ENCODE results near the gene PDE1A.

Gene PDE1A

DNA sequence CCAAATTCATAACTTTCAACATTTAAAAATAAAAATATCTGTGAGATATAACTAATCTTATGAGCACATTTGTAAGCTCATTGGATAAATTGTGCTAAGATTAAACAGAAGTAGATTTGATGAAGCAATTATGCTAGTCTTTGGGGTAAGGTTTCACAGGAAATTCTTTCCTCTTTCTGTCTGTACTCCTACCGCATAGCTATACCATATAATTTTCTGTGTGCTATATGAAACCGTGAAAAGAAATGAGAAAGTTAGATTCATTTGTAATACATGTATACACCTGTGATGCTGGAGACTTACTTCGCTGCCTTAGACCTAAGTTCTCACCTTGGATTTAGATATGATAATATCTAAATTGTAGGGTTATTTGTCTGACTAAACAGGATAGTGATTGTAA is 256.5 kb downstream of the PDE1A start:
- H3K4me1 ChIP-seq (ENCODE audit: control insufficient read depth in 2 of 2, insufficient read depth in 2 of 2, low read length in 2 of 2), result no peaks in the 10 kb centered on the region
- no peaks in the 10 kb centered on the region for H3K9me3 ChIP-seq (ENCODE audit: control insufficient read depth in 2 of 2, low read length in 2 of 2)
- H3K36me3 ChIP-seq (ENCODE audit: control insufficient read depth in 2 of 2, insufficient read depth in 2 of 2, low read length in 2 of 2), result no peaks in the 10 kb centered on the region
- H3K27me3 ChIP-seq (ENCODE audit: control insufficient read depth in 2 of 2, insufficient read depth in 2 of 2, low read length in 2 of 2), result no peaks in the 10 kb centered on the region
- no peak overlapping the region for H3K4me3 ChIP-seq (ENCODE audit: low read length in 2 of 2)
- no peak overlapping the region for H3K27ac ChIP-seq (ENCODE audit: low read depth in 2 of 2, low read length in 2 of 2)
- no peak overlapping the region for H3K9ac ChIP-seq (ENCODE audit: low read depth in 1 of 2, low read length in 2 of 2)

GRCh38 chr2:182167882-182168281 is 259.0 kb downstream of the PDE1A start:
- H3K4me3 ChIP-seq (ENCODE audit: low read length in 2 of 2), result no peak overlapping the region
- no peaks in the 10 kb centered on the region for H3K27me3 ChIP-seq (ENCODE audit: control insufficient read depth in 2 of 2, insufficient read depth in 2 of 2, low read length in 2 of 2)
- H3K9me3 ChIP-seq (ENCODE audit: control insufficient read depth in 2 of 2, low read length in 2 of 2), result no peaks in the 10 kb centered on the region
- no peaks in the 10 kb centered on the region for H3K4me1 ChIP-seq (ENCODE audit: control insufficient read depth in 2 of 2, insufficient read depth in 2 of 2, low read length in 2 of 2)
- no peak overlapping the region for H3K27ac ChIP-seq (ENCODE audit: low read depth in 2 of 2, low read length in 2 of 2)
- H3K9ac ChIP-seq (ENCODE audit: low read depth in 1 of 2, low read length in 2 of 2), result no peak overlapping the region
- no peaks in the 10 kb centered on the region for H3K36me3 ChIP-seq (ENCODE audit: control insufficient read depth in 2 of 2, insufficient read depth in 2 of 2, low read length in 2 of 2)

DNA sequence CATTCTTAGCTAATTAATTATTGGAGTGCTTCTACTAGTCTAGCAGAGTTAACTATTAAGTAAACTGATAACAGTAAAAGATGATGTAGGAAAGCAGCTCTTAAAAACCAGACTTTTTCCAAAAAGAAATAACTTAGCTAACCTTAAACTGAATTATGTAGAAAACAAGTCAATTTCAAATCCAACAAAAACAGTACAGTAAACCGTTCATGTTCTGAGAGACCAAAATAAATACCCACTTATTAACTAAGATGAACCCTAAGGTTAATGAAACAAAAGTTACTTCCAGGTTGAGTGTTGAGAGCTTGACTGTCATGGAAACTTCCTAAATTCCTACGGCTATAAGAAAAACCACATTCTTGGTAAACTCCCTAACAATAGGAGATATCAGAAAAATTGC is 260.0 kb downstream of the PDE1A start:
- Histone ChIP-seq H3K36me3 (ENCODE audit: control insufficient read depth in 2 of 2, insufficient read depth in 2 of 2, low read length in 2 of 2) (no peaks in the 10 kb centered on the region), H3K27ac (ENCODE audit: low read depth in 2 of 2, low read length in 2 of 2) (no peak overlapping the region), H3K9me3 (ENCODE audit: control insufficient read depth in 2 of 2, low read length in 2 of 2) (no peaks in the 10 kb centered on the region), H3K4me3 (ENCODE audit: low read length in 2 of 2) (no peak overlapping the region), H3K4me1 (ENCODE audit: control insufficient read depth in 2 of 2, insufficient read depth in 2 of 2, low read length in 2 of 2) (no peaks in the 10 kb centered on the region), H3K9ac (ENCODE audit: low read depth in 1 of 2, low read length in 2 of 2) (no peak overlapping the region), H3K27me3 (ENCODE audit: control insufficient read depth in 2 of 2, insufficient read depth in 2 of 2, low read length in 2 of 2) (no peaks in the 10 kb centered on the region)

DNA sequence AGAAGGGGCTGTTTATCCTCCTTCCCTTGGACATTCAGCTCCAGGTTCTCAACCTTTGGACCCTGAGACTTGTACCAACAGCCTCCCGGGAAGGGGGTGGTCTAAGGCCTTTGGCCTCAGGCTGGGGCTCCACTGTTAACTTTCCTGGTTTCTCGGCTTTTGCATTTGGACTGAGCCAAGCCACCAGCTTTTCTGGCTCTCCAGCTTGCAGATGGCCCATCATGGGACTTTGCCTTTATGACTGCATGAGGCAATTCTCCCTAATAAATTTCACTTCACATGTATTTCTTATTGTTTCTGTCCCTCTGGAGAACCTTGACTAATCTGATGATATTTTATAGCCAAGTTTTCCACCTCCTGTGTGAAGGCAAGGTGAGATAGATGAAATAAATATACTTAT is 260.4 kb downstream of the PDE1A start:
- H3K9ac ChIP-seq (ENCODE audit: low read depth in 1 of 2, low read length in 2 of 2), result no peak overlapping the region
- H3K4me3 ChIP-seq (ENCODE audit: low read length in 2 of 2), result no peak overlapping the region
- no peaks in the 10 kb centered on the region for H3K9me3 ChIP-seq (ENCODE audit: control insufficient read depth in 2 of 2, low read length in 2 of 2)
- H3K36me3 ChIP-seq (ENCODE audit: control insufficient read depth in 2 of 2, insufficient read depth in 2 of 2, low read length in 2 of 2), result no peaks in the 10 kb centered on the region
- no peaks in the 10 kb centered on the region for H3K4me1 ChIP-seq (ENCODE audit: control insufficient read depth in 2 of 2, insufficient read depth in 2 of 2, low read length in 2 of 2)
- H3K27ac ChIP-seq (ENCODE audit: low read depth in 2 of 2, low read length in 2 of 2), result no peak overlapping the region
- H3K27me3 ChIP-seq (ENCODE audit: control insufficient read depth in 2 of 2, insufficient read depth in 2 of 2, low read length in 2 of 2), result no peaks in the 10 kb centered on the region

- H3K9me3 ChIP-seq (ENCODE audit: control insufficient read depth in 2 of 2, low read length in 2 of 2), result no peaks in the 10 kb centered on the region
- H3K36me3 ChIP-seq (ENCODE audit: control insufficient read depth in 2 of 2, insufficient read depth in 2 of 2, low read length in 2 of 2), result no peaks in the 10 kb centered on the region
- no peaks in the 10 kb centered on the region for H3K4me1 ChIP-seq (ENCODE audit: control insufficient read depth in 2 of 2, insufficient read depth in 2 of 2, low read length in 2 of 2)
- no peak overlapping the region for H3K4me3 ChIP-seq (ENCODE audit: low read length in 2 of 2)
- no peaks in the 10 kb centered on the region for H3K27me3 ChIP-seq (ENCODE audit: control insufficient read depth in 2 of 2, insufficient read depth in 2 of 2, low read length in 2 of 2)
- H3K9ac ChIP-seq (ENCODE audit: low read depth in 1 of 2, low read length in 2 of 2), result no peak overlapping the region
- no peak overlapping the region for H3K27ac ChIP-seq (ENCODE audit: low read depth in 2 of 2, low read length in 2 of 2)
Observed at GRCh38 chr2:182165202-182165601, 261.6 kb downstream of the PDE1A start.

GRCh38 chr2:182164686-182165085 is 262.1 kb downstream of the PDE1A start:
- H3K9me3 ChIP-seq (ENCODE audit: control insufficient read depth in 2 of 2, low read length in 2 of 2), result no peaks in the 10 kb centered on the region
- no peak overlapping the region for H3K9ac ChIP-seq (ENCODE audit: low read depth in 1 of 2, low read length in 2 of 2)
- no peaks in the 10 kb centered on the region for H3K36me3 ChIP-seq (ENCODE audit: control insufficient read depth in 2 of 2, insufficient read depth in 2 of 2, low read length in 2 of 2)
- H3K27ac ChIP-seq (ENCODE audit: low read depth in 2 of 2, low read length in 2 of 2), result no peak overlapping the region
- H3K4me3 ChIP-seq (ENCODE audit: low read length in 2 of 2), result no peak overlapping the region
- H3K4me1 ChIP-seq (ENCODE audit: control insufficient read depth in 2 of 2, insufficient read depth in 2 of 2, low read length in 2 of 2), result no peaks in the 10 kb centered on the region
- no peaks in the 10 kb centered on the region for H3K27me3 ChIP-seq (ENCODE audit: control insufficient read depth in 2 of 2, insufficient read depth in 2 of 2, low read length in 2 of 2)

DNA sequence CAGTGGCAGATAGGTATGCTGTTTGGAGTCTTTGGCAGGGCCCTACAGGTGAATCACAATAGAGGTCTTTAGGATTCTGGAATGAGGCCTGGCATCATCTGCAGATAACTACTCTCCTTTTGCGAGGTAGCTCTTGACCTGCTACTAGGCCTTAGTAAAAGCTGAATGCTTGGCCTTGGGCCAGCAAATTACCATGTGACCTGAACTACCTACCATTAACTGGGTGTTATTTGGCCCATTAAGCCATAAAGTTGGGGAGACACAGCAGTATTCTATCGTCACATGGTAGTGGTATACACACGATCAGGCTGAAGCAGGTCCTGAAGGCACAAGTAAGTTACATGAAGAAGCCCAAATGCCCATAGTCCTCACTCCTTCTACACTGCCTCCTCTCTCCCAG is 263.0 kb downstream of the PDE1A start:
- Histone ChIP-seq H3K36me3 (ENCODE audit: control insufficient read depth in 2 of 2, insufficient read depth in 2 of 2, low read length in 2 of 2) (no peaks in the 10 kb centered on the region), H3K27ac (ENCODE audit: low read depth in 2 of 2, low read length in 2 of 2) (no peak overlapping the region), H3K27me3 (ENCODE audit: control insufficient read depth in 2 of 2, insufficient read depth in 2 of 2, low read length in 2 of 2) (no peaks in the 10 kb centered on the region), H3K4me1 (ENCODE audit: control insufficient read depth in 2 of 2, insufficient read depth in 2 of 2, low read length in 2 of 2) (no peaks in the 10 kb centered on the region), H3K9me3 (ENCODE audit: control insufficient read depth in 2 of 2, low read length in 2 of 2) (no peaks in the 10 kb centered on the region), H3K9ac (ENCODE audit: low read depth in 1 of 2, low read length in 2 of 2) (no peak overlapping the region), H3K4me3 (ENCODE audit: low read length in 2 of 2) (no peak overlapping the region)

DNA sequence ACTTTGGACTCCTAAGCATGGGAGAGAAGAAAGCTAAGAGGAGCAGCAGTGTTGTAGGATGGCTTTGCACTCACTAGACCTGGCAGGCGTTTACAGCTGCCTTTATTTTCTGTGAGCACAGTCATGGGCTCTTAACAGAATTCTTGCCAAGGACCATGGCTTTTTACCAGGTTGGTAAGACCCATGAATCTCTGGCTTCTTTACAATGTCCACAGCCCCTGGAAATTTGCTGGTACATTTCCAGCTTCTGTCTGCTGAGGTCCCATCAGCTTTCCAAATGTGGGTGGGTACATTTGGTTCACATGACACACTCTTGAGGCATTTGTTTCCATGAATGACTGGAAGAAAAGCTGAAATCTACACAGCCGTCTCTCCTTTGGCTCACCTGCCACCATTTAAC is 278.5 kb downstream of the PDE1A start:
- Histone ChIP-seq H3K27me3 (ENCODE audit: control insufficient read depth in 2 of 2, insufficient read depth in 2 of 2, low read length in 2 of 2) (no peaks in the 10 kb centered on the region), H3K9ac (ENCODE audit: low read depth in 1 of 2, low read length in 2 of 2) (no peak overlapping the region), H3K4me1 (ENCODE audit: control insufficient read depth in 2 of 2, insufficient read depth in 2 of 2, low read length in 2 of 2) (no peaks in the 10 kb centered on the region), H3K27ac (ENCODE audit: low read depth in 2 of 2, low read length in 2 of 2) (no peak overlapping the region), H3K9me3 (ENCODE audit: control insufficient read depth in 2 of 2, low read length in 2 of 2) (no peaks in the 10 kb centered on the region), H3K4me3 (ENCODE audit: low read length in 2 of 2) (no peak overlapping the region), H3K36me3 (ENCODE audit: control insufficient read depth in 2 of 2, insufficient read depth in 2 of 2, low read length in 2 of 2) (no peaks in the 10 kb centered on the region)

- Histone ChIP-seq H3K27me3 (ENCODE audit: control insufficient read depth in 2 of 2, insufficient read depth in 2 of 2, low read length in 2 of 2) (no peaks in the 10 kb centered on the region), H3K9me3 (ENCODE audit: control insufficient read depth in 2 of 2, low read length in 2 of 2) (no peaks in the 10 kb centered on the region), H3K36me3 (ENCODE audit: control insufficient read depth in 2 of 2, insufficient read depth in 2 of 2, low read length in 2 of 2) (no peaks in the 10 kb centered on the region), H3K4me1 (ENCODE audit: control insufficient read depth in 2 of 2, insufficient read depth in 2 of 2, low read length in 2 of 2) (no peaks in the 10 kb centered on the region), H3K4me3 (ENCODE audit: low read length in 2 of 2) (no peak overlapping the region), H3K27ac (ENCODE audit: low read depth in 2 of 2, low read length in 2 of 2) (no peak overlapping the region), H3K9ac (ENCODE audit: low read depth in 1 of 2, low read length in 2 of 2) (no peak overlapping the region)
Observed at GRCh38 chr2:182144776-182145165, 282.1 kb downstream of the PDE1A start.

DNA sequence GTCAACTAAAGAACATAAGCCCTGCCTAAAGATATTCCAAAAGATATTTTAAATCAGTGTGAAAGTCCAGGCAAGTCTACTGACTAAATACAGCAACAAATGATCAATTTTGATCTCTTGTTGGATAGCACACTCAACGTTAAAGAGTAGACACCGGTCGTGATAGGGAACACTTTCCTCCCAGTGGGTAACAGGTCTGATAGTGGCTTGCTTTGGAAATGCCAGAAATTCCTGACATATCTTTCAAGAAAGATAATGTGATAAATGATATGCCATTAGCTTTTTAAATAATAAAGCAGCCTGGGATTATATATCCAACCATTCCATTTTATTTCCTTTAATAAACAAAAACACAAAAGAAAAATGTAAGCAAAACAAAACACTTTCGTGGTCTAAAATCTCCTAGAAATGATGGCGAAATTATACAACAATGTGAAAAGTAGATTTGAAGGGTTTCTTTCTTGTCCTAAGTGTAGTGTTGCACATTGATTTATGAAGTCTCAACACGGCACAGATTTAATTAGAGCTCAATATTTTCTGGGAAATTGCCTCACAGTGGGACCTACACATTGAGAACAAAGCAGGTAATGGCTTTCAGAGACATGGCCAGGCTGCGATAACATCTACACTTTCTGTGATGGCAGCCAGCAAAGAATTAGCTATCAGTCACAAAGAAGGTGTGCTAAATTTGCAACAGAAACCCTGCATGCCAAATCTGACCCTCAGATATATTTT is 282.6 kb downstream of the PDE1A start:
- Histone ChIP-seq H3K27me3 (ENCODE audit: control insufficient read depth in 2 of 2, insufficient read depth in 2 of 2, low read length in 2 of 2) (no peaks in the 10 kb centered on the region), H3K9me3 (ENCODE audit: control insufficient read depth in 2 of 2, low read length in 2 of 2) (no peaks in the 10 kb centered on the region), H3K4me3 (ENCODE audit: low read length in 2 of 2) (no peak overlapping the region), H3K36me3 (ENCODE audit: control insufficient read depth in 2 of 2, insufficient read depth in 2 of 2, low read length in 2 of 2) (no peaks in the 10 kb centered on the region), H3K4me1 (ENCODE audit: control insufficient read depth in 2 of 2, insufficient read depth in 2 of 2, low read length in 2 of 2) (no peaks in the 10 kb centered on the region), H3K9ac (ENCODE audit: low read depth in 1 of 2, low read length in 2 of 2) (no peak overlapping the region), H3K27ac (ENCODE audit: low read depth in 2 of 2, low read length in 2 of 2) (no peak overlapping the region)

DNA sequence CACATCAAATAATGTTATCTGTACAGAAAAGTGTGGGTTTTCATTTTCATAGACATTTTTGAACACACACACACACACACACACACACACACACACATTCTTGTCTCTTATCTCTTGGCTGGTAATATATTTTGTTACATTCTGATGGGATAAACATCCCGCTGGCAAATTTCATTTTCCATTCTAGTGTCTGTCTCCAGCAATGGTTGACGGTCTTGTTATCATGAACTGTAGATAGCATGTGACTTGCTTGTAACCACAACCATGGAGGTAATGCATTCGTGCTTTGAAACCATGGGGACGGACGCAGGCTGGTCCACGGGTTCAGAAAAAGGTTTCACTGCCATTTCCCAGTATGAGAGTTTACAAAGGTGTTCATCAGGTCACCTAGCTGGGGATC is 284.8 kb downstream of the PDE1A start:
- Histone ChIP-seq H3K27ac (ENCODE audit: low read depth in 2 of 2, low read length in 2 of 2) (no peak overlapping the region), H3K27me3 (ENCODE audit: control insufficient read depth in 2 of 2, insufficient read depth in 2 of 2, low read length in 2 of 2) (no peaks in the 10 kb centered on the region), H3K4me3 (ENCODE audit: low read length in 2 of 2) (no peak overlapping the region), H3K4me1 (ENCODE audit: control insufficient read depth in 2 of 2, insufficient read depth in 2 of 2, low read length in 2 of 2) (no peaks in the 10 kb centered on the region), H3K9me3 (ENCODE audit: control insufficient read depth in 2 of 2, low read length in 2 of 2) (no peaks in the 10 kb centered on the region), H3K9ac (ENCODE audit: low read depth in 1 of 2, low read length in 2 of 2) (no peak overlapping the region), H3K36me3 (ENCODE audit: control insufficient read depth in 2 of 2, insufficient read depth in 2 of 2, low read length in 2 of 2) (no peaks in the 10 kb centered on the region)
